Caco-2 (cell line): ENCODE data around the gene ZNF579. TPM values are rescaled to one million over a fixed set of nuclear protein-coding genes. Genes with fewer than 3 reads are reported as not detected.

Source experiments
- BruUV-seq: library from RNA; stranded (reverse); fragments of 400-500 nt; replicated peaks from 2 replicates; lab custom pipeline; 2021; lab: Mats Ljungman, UMichigan
- CTCF ChIA-PET: fragments of 300-600 bp; sonication (Branson Sonifier 250); formaldehyde crosslinking; loops from one replicate; lab custom pipeline; 2022; ENCODE audit warnings: antibody characterized with exemption; lab: Charles Lee
- POLR2A ChIA-PET: fragments of 300-600 bp; sonication (Branson Sonifier 250); formaldehyde crosslinking; loops from one replicate; lab custom pipeline; 2022; ENCODE audit warnings: antibody characterized with exemption; lab: Charles Lee
- DNase-seq, 2 experiments: peaks; one replicate each; pipeline versions ENCODE4 v3.0.0 to v3.0.0-alpha.2; 2020 to 2022
- H3K27me3 ChIP-seq: replicated peaks from 2 replicates; pipeline ENCODE4 v1.6.0; 2011; ENCODE audit warnings: low read length; ENCODE audit not compliant: control insufficient read depth, insufficient read depth
- H3K36me3 ChIP-seq: 2 replicates; pipeline ENCODE4 v1.5.1; 2011; ENCODE audit warnings: low read length; ENCODE audit not compliant: control insufficient read depth, insufficient read depth
- H3K4me1 ChIP-seq: fragments of 250-450 bp; sonication (Bioruptor Pico); 2 replicates; pipeline ENCODE4 v1.5.1; 2020; ENCODE audit warnings: mild to moderate bottlenecking
- H3K4me3 ChIP-seq: 2 replicates; pipeline ENCODE4 v1.5.1; 2011; ENCODE audit warnings: low read depth, mild to moderate bottlenecking, control low read depth, low read length
- H3K9me3 ChIP-seq: fragments of 250-450 bp; sonication (Bioruptor Pico); 2 replicates; pipeline ENCODE4 v1.5.1; 2020; ENCODE audit warnings: mild to moderate bottlenecking, moderate library complexity
- H3K27ac Mint-ChIP-seq: one replicate; pipeline ENCODE4 v1.8.0; 2022; ENCODE audit warnings: mixed read lengths; ENCODE audit not compliant: unreplicated experiment
- H3K27me3 Mint-ChIP-seq: one replicate; pipeline ENCODE4 v1.8.0; 2022; ENCODE audit warnings: mixed read lengths; ENCODE audit not compliant: insufficient read depth, unreplicated experiment
- H3K36me3 Mint-ChIP-seq: one replicate; pipeline ENCODE4 v1.8.0; 2022; ENCODE audit warnings: mild to moderate bottlenecking, mixed read lengths; ENCODE audit not compliant: insufficient read depth, unreplicated experiment
- H3K4me1 Mint-ChIP-seq: one replicate; pipeline ENCODE4 v1.8.0; 2022; ENCODE audit warnings: low read depth, mixed read lengths; ENCODE audit not compliant: unreplicated experiment
- H3K4me3 Mint-ChIP-seq: one replicate; pipeline ENCODE4 v1.8.0; 2022; ENCODE audit warnings: mild to moderate bottlenecking, moderate library complexity, mixed read lengths; ENCODE audit not compliant: unreplicated experiment
- H3K9me3 Mint-ChIP-seq: one replicate; pipeline ENCODE4 v1.8.0; 2022; ENCODE audit warnings: mixed read lengths; ENCODE audit not compliant: unreplicated experiment
- intact Hi-C: fragments of 100-400 bp; cut with micrococcal nuclease; formaldehyde crosslinking; loops from one replicate; pipeline ENCODE4 v1.10.0; 2022; ENCODE audit not compliant: unreplicated experiment
- total RNA-seq: library from RNA; stranded (reverse); gene quantifications from 2 replicates; pipeline ENCODE4 v1.2.3, GENCODE V29; 2022
- TF ChIP-seq, protein P1 (sequence below), 2 experiments: fragments of 200-600 bp in 1 of 2; IDR thresholded peaks; 1 replicate in 1 of 2; 2 replicates in 1 of 2; pipeline versions ENCODE4 v1.5.1 to v1.8.0; 2011 to 2022; ENCODE audit warnings: antibody characterized with exemption in 1 of 2, control low read depth in 1 of 2, inconsistent platforms in 1 of 2, low read depth in 1 of 2, low read length in 1 of 2, mild to moderate bottlenecking in 1 of 2, moderate library complexity in 1 of 2; ENCODE audit not compliant: insufficient read depth in 1 of 2, severe bottlenecking in 1 of 2, unreplicated experiment in 1 of 2

ZNF579 gene
- total RNA-seq, 1 experiment from 2014 or later: 30.4 TPM

DNA sequence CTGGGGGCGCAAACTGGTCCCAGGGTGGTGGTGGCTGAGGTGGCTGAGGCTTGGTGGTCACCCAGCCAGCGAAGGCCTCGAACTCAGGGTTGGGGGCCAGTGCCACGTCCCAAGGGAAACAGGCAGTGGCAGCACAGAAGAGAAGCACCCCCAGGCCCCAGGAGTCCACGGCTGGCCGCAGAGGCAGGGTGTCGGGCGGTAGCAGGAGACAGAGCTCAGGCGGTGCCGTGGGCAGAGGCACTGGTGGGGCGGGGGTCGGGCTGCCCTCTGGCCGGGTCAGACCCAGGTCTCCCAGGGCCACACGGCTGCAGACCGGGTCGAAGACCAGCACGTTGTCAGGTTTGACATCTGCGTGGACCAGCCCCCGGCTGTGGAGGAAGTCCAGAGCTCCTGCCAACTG, 39.6 kb downstream of the ZNF579 start:
- intact Hi-C loops: no loop called here
- TF ChIP-seq, protein P1, sequence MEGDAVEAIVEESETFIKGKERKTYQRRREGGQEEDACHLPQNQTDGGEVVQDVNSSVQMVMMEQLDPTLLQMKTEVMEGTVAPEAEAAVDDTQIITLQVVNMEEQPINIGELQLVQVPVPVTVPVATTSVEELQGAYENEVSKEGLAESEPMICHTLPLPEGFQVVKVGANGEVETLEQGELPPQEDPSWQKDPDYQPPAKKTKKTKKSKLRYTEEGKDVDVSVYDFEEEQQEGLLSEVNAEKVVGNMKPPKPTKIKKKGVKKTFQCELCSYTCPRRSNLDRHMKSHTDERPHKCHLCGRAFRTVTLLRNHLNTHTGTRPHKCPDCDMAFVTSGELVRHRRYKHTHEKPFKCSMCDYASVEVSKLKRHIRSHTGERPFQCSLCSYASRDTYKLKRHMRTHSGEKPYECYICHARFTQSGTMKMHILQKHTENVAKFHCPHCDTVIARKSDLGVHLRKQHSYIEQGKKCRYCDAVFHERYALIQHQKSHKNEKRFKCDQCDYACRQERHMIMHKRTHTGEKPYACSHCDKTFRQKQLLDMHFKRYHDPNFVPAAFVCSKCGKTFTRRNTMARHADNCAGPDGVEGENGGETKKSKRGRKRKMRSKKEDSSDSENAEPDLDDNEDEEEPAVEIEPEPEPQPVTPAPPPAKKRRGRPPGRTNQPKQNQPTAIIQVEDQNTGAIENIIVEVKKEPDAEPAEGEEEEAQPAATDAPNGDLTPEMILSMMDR (IDR thresholded peaks at IDR 0.05; ENCODE audit: insufficient read depth in 1 of 2, low read depth in 1 of 2, low read length in 1 of 2, severe bottlenecking in 1 of 2, unreplicated experiment in 1 of 2): no peak
- DNase-seq: no peak
- Histone ChIP-seq H3K9me3 (no peaks in the 10 kb centered on the region), H3K4me1 (peaks cover 20% of the 10 kb centered on the region), H3K36me3 (no peaks in the 10 kb centered on the region), H3K4me3 (no peak overlapping the region), H3K27me3 (no peaks in the 10 kb centered on the region)
- H3K9me3 Mint-ChIP-seq: peaks cover 18% of the 10 kb centered on the region
- H3K4me1 Mint-ChIP-seq: peaks cover 13% of the 10 kb centered on the region
- H3K27me3 Mint-ChIP-seq: no peaks in the 10 kb centered on the region
- ChIA-PET CTCF (no interaction called here), POLR2A (no interaction called here)
- H3K36me3 Mint-ChIP-seq: peaks cover 4% of the 10 kb centered on the region
- H3K4me3 Mint-ChIP-seq: no peak overlapping the region
- H3K27ac Mint-ChIP-seq: no peak overlapping the region
- no TSS peak for BruUV-seq

DNA sequence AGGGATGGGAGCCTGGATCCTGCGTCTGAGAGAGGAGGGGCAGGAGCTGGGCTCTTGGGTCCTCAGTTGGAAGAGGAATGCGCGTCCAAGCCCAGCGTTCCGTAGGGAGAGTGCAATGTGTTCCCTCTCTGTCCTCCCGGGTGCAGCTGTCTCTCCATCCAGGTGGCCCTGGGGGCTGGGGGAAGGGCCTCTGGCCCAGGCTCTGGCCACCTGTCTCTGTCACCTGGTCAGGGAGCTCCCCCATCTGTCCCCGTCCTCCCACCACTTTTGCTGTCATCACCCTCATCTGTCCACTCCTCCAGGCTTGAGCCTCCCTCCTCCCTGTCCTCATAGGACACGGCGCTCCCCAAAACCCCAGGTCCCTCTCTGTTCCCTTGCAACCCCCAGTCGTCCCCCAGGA, 40.0 kb downstream of the ZNF579 start:
- Histone ChIP-seq H3K36me3 (no peaks in the 10 kb centered on the region), H3K27me3 (no peaks in the 10 kb centered on the region), H3K9me3 (no peaks in the 10 kb centered on the region), H3K4me1 (peaks cover 16% of the 10 kb centered on the region), H3K4me3 (no peak overlapping the region)
- peaks cover 8% of the 10 kb centered on the region for H3K4me1 Mint-ChIP-seq
- H3K27me3 Mint-ChIP-seq: no peaks in the 10 kb centered on the region
- POLR2A ChIA-PET: no interaction called here
- intact Hi-C loops: no loop called here
- H3K4me3 Mint-ChIP-seq: no peak overlapping the region
- H3K36me3 Mint-ChIP-seq: peaks cover 4% of the 10 kb centered on the region
- peaks cover 18% of the 10 kb centered on the region for H3K9me3 Mint-ChIP-seq
- no peak overlapping the region for H3K27ac Mint-ChIP-seq
- CTCF ChIA-PET: no interaction called here
- BruUV-seq: no TSS peak
- TF ChIP-seq, protein P1 (IDR thresholded peaks at IDR 0.05; ENCODE audit: insufficient read depth in 1 of 2, low read depth in 1 of 2, low read length in 1 of 2, severe bottlenecking in 1 of 2, unreplicated experiment in 1 of 2): no peak
- DNase-seq: no peak

DNA sequence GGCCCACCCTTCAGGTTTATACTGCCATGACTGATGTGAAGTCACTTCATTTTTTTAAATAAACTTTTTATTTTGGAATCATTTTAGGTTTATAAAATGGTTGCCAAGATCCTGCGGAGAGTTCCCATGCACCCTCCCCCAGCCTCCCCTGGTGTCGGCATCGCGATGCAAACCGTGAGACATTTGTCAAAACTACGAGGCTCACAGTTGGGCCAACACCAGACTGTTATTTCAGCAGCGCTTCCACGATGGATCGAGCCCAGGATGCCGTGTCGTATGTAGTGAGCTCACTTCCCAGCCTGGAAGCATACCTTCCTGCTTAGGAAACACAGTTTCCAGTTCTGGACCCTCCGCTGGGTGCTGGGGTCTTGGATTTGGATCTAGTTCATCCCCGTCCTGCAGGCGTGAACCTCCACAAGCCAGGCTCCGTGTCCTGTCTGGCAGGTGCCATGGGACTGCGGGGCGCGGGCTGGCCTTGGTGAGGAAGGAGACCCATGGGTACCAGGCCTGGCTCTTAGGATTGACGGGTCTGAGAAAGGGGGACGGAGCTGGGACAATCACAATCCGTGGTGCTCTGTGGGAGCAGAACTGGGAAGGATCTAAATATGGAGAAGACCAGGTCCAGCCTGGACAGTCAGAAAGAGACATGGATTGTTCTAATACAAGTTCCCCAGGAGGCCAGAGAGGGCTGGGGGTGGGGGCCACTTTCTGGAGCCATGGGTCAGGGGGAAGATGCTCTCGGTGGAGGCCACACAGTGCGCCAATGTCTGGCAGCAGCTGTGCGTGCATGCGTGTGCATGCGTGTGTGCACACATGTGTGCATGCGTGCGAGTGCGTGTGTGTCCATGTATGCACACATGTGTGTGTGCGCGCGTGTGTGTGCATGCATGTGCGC, 41.3 kb downstream of the ZNF579 start:
- no peak overlapping the region for H3K27ac Mint-ChIP-seq
- H3K27me3 Mint-ChIP-seq: no peaks in the 10 kb centered on the region
- H3K4me3 ChIP-seq: no peak overlapping the region
- no peak for DNase-seq
- no peaks in the 10 kb centered on the region for H3K27me3 ChIP-seq
- H3K9me3 ChIP-seq: no peaks in the 10 kb centered on the region
- intact Hi-C loops: no loop called here
- ChIA-PET POLR2A (no interaction called here), CTCF (no interaction called here)
- H3K9me3 Mint-ChIP-seq: peaks cover 18% of the 10 kb centered on the region
- no TSS peak for BruUV-seq
- peaks cover 4% of the 10 kb centered on the region for H3K36me3 Mint-ChIP-seq
- TF ChIP-seq, protein P1 (IDR thresholded peaks at IDR 0.05; ENCODE audit: insufficient read depth in 1 of 2, low read depth in 1 of 2, low read length in 1 of 2, severe bottlenecking in 1 of 2, unreplicated experiment in 1 of 2): no peak
- no peaks in the 10 kb centered on the region for H3K4me1 Mint-ChIP-seq
- H3K4me1 ChIP-seq: peaks cover 3% of the 10 kb centered on the region
- no peak overlapping the region for H3K4me3 Mint-ChIP-seq
- H3K36me3 ChIP-seq: no peaks in the 10 kb centered on the region
